HT1080 (cell line): ENCODE results near the gene INHBB. TPM values are rescaled to one million over a fixed set of nuclear protein-coding genes. Genes with fewer than 3 reads are reported as not detected.

ENCODE experiments used
- DNase-seq: peaks from one replicate; pipeline ENCODE4 v3.0.0-alpha.2; 2015; ENCODE audit warnings: low read depth
- total RNA-seq: library from RNA; depleted of rRNA; stranded (reverse); fragments of >200 nt; shearing (Covaris generic); gene quantifications from 2 replicates; pipeline ENCODE4 v1.2.3, GENCODE V29; 2014

The INHBB gene
- total RNA-seq, 1 experiment from 2014 or later = 1.8 TPM

GRCh38 chr2:120354467-120354866 is 8.5 kb downstream of the INHBB start:
- no peak for DNase-seq

- DNase-seq = no peak
Measured at GRCh38 chr2:120354935-120355779, 9.2 kb downstream of the INHBB start.

DNA sequence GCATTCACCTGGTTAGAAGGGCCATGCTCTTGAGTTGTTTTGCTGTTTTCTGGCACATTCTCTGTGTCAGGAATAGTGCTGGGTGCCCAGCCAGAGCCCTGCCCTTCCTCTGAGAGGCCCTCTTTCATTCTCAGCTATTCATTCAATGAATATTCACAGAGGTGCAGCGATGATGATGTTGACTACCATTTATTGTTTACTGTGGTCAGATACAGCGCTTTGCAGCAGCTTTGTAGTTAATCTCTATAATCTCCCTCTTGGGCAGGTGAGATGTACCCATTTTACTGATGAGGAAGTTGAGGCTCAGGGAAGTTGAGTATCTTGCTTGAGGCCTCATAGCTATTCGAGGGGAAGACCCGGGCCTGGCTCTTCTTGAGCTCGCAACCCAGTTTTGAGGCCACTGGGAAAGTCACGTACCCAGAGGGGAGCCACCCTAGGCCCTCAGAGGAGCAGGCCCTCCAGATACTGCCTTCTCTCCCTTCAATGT is 9.9 kb downstream of the INHBB start:
- DNase-seq = no peak

DNA sequence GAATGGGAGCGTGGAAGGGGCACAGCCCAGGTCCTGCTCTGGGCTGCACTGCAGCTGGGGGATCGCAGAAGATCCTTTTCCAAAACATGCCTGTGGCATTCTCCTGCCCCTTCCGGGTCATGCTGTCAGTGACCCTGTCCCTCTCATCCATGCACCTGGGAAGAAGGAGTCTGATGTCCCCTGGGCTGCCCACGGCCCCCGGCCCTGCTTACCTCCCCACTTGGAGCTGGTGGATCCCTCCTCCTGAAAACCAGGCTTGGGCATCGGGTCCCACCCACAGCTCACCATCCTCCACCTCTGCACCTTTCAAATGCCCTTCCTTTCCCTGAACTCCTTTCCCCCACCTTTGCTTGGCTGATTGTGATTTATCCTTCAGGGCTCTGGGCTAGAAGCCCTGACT is 11.8 kb downstream of the INHBB start:
- DNase-seq = no peak

DNA sequence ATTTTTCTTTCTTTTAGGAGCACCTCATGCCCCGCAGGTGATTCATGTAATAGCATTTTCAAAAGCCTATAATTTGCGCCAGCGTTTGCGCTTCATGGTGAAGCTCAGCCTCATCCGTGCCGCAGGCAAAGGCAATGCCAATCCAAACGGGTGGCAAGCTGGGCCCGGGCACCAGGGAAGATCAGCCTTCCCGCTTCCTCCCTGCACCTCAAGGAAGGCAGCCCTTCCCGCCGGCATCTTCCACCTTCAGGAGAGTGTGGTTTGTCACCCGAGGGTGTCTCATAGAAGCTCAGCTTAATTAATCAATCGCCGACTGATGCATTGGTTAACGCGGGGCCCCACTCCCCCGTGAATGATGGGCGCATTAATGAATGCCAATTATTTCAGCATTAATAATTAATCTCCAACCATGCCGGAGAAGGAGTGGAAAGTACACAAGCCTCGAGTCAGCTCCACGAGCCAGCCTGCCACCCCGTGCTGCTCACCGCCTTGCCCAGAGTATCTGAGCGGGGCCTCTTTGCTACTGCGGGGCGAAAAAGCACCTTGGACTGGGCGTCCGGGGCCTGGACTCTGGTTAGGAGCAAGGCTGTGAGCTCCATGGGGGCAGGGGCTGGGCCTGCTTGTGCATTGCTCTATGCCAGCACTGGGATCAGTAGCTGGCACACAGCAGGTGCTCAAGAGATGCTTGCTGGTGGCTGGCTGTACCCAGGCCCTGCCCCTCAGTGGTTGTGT is 13.0 kb downstream of the INHBB start:
- DNase-seq = no peak

DNA sequence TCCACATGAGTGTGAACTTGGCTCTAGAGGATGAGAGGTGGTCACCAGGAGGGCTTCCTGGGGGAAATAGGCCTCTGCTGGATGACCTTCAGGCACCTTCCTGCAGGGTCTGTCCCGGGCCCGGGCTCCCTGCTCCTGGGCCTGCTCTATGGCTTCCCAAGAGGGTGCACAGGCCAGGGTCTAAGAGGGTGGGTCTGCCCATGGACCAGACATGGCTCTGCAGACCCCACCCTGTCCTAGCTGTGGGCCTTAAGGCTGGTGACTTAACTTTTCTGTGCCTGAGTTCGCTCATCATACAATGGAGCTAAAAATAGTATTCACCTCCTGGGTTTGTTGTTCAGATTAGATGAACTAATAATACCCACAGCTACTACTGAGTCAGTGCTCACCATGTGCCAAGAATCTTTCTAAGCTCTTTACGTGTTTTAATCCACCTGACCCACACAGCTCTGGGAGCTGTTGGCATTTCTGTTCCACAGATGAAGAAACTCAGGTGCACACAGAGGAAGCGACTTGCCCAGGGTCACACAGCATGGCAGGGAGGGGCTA is 14.4 kb downstream of the INHBB start:
- DNase-seq = no peak

DNA sequence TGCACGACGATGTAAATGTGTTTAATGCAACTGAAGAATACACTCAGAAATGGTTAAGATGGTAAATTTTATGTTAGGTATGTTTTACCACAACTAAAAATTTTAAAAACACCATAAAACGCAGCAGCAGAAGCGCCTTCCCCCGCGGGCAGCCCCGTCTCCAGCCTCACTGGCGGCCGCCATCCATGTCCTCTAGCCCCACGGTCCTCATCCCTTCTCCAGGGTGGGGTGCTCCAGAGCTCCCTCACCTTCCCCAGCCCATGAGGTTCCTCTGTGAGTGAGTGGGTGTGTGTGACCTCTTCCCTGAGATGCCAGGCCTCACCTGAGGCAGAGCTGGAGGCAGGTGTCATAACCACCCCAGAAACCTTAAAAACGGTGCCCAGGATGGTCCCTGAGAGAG is 17.0 kb downstream of the INHBB start:
- DNase-seq = no peak

- DNase-seq = no peak
Measured at GRCh38 chr2:120365236-120365793, 19.4 kb downstream of the INHBB start.

GRCh38 chr2:120366698-120367097 is 20.8 kb downstream of the INHBB start:
- no peak for DNase-seq

DNA sequence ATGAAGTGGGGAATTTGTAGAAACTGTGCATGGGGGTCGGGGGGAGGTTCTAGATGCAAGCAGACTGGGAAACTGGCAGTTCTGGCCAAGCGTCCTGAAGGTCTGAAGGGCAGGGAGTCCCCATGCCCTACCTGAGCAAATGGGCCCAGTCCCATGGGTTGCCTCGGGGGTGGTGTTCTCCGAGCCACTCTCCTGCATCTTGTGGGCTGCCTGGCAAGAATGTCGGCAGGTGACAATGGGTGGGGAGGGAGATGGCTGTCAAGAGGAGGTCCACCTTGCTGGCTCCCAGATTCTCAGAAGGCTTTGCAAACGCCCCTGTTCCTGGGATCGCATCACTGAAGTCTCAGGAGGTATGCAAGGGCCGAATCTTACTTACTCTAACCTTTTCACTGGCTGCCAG is 21.3 kb downstream of the INHBB start:
- DNase-seq = no peak

DNA sequence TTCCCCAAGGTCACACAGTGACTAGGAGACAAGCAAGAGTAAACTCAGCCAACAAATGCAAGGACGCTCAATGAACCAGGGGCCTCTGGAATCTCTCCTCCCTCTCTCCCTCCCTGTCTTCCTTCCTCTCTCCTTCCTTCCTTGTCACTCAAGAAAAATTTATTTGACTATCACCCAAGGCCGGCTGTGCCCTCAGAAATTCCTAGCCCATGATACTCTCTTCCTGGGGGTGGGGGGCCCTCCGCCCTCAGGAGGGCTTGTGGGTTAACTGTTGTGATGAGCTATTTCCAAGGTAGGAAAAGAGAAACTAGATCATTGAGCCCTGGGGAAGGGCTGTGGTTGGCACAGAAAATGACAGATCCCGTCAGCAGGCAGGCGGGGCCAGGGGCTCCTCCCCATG is 21.7 kb downstream of the INHBB start:
- DNase-seq = peak; percentile 90

DNA sequence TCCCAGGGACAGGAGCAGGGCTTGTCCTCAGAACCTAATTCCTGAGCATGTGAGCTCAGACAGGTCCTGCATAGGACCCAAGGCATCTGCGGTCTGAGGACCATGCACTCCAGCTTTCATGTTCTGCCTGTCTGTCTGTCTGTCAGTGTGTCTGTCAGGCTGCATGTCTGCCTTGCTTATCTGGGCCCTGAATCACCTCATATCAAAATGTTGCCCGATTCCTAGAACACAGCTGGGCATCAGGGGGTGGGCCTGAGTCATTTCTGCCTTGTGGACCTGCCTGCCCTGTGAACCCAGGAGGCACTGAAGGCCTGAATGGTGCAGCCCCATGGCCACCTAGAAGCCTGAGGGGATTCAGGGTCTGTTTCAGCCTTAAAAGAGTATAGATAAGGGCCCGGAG is 22.1 kb downstream of the INHBB start:
- DNase-seq = no peak

DNA sequence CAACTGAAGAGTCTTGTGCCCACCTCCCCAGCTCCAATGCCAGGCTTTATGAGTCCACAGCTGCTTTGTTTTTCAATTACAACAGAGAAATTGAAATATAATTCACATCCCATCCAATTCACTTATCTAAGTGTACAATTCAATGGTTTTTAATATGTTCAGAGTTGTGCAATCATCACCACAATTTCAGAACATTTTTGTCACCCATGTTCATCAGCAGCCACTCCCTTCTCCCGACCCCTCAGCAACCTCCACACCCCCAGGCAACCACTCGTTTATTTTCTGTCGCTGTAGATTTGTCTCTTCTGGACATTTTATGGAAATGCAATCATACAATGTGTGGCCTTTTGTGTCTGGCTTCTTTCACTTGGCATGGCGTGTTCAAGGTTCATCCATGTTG is 23.3 kb downstream of the INHBB start:
- DNase-seq = no peak

GRCh38 chr2:120371969-120372625 is 26.2 kb downstream of the INHBB start:
- DNase-seq = no peak

GRCh38 chr2:120372816-120373215 is 26.9 kb downstream of the INHBB start:
- DNase-seq = no peak

DNA sequence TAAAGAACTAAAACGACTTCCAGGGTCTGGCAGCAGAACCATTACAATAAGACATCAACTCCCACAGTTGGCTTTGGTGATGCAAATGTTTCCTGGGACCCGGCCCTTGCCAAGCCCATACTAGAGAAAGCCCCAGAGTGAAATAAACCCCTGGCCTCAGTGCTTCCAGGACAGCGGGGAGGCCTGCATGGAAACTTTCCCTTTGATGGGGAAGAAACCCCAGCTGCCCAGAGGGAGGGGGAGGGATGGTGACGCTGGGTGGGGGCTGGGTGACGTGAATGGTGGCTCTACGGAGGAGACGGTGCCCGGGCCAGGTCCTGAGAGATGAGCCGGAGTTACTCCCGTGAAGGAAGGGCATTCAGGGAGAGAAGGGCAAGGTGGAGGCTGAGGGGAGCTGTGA is 27.5 kb downstream of the INHBB start:
- DNase-seq = no peak

GRCh38 chr2:120374821-120375220 is 28.9 kb downstream of the INHBB start:
- DNase-seq = no peak

- DNase-seq = no peak
Measured at GRCh38 chr2:120375251-120376020, 29.5 kb downstream of the INHBB start.

DNA sequence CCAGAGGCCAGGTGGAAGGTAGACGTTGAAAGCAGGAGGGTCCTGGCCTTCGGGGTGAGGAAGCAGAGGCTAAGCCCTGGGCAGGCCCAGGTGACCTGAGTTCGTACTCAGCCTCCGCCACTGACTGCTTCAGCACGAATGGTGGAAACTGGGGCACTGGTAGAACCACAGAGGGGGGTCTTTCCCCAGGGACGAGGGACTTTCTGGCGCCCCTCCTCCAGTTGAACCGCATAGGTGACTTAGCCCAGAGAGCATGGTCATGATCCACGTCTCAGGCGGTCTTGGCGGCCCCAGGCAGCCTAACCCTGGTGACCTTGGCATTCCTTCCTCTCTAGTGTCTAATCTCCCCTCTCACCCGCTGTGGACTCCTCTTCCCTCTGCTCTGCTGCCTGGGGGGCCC is 30.2 kb downstream of the INHBB start:
- no peak for DNase-seq
